ENCODE measurements around the gene PPIA. TPM values are rescaled to one million over a fixed set of nuclear protein-coding genes. Genes with fewer than 3 reads are reported as not detected.
A peak's percentile ranks its signal among the peaks of the same experiment; 100 is the strongest.

PPIA gene
- total RNA-seq, 1 experiment from 2014 or later = 2,836 TPM

DNA sequence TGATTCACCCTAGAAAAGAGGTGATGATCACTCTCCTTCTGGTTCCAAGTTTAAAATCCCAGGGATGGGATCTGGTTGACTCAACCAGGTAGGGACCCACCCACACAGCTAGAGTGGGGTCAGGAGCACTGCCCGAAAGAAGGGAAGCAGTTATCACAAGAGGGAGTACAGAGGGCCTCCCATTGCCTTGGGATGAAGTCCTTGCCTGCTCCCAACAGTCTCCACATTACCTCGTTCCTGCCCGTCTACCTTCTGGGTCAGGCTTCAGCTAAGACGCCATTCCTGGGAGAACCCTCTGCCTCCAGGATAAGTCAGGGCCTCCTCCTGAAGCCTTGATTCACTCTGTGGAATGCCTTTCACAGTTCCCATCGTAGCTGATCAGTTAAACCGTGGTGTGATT is 24.0 kb upstream of the PPIA start:
- no peaks in the 10 kb centered on the region for H3K27me3 ChIP-seq (ENCODE audit: insufficient read depth, low read length)
- ATAC-seq = no peak
- peaks cover 0 to 5% of the 10 kb centered on the region in 2 experiments; a peak in 1 of 4 replicates for H3K36me3 ChIP-seq (ENCODE audit: control insufficient read depth in 1 of 2, insufficient read depth in 2 of 2, low read length in 2 of 2)
- no peak overlapping the region for H3K4me3 ChIP-seq (replicated peaks in 1 of 2; ENCODE audit: low read depth in 1 of 2, low read length in 2 of 2)
- no peak overlapping the region for H3K27ac ChIP-seq (ENCODE audit: low read depth, low read length)
- TF ChIP-seq, protein P1, sequence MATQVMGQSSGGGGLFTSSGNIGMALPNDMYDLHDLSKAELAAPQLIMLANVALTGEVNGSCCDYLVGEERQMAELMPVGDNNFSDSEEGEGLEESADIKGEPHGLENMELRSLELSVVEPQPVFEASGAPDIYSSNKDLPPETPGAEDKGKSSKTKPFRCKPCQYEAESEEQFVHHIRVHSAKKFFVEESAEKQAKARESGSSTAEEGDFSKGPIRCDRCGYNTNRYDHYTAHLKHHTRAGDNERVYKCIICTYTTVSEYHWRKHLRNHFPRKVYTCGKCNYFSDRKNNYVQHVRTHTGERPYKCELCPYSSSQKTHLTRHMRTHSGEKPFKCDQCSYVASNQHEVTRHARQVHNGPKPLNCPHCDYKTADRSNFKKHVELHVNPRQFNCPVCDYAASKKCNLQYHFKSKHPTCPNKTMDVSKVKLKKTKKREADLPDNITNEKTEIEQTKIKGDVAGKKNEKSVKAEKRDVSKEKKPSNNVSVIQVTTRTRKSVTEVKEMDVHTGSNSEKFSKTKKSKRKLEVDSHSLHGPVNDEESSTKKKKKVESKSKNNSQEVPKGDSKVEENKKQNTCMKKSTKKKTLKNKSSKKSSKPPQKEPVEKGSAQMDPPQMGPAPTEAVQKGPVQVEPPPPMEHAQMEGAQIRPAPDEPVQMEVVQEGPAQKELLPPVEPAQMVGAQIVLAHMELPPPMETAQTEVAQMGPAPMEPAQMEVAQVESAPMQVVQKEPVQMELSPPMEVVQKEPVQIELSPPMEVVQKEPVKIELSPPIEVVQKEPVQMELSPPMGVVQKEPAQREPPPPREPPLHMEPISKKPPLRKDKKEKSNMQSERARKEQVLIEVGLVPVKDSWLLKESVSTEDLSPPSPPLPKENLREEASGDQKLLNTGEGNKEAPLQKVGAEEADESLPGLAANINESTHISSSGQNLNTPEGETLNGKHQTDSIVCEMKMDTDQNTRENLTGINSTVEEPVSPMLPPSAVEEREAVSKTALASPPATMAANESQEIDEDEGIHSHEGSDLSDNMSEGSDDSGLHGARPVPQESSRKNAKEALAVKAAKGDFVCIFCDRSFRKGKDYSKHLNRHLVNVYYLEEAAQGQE (IDR thresholded peaks at IDR 0.05; ENCODE audit: low read depth) = no peak
- TF ChIP-seq, protein P2, sequence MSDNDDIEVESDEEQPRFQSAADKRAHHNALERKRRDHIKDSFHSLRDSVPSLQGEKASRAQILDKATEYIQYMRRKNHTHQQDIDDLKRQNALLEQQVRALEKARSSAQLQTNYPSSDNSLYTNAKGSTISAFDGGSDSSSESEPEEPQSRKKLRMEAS (IDR thresholded peaks at IDR 0.05) = no peak
- no peak for TF ChIP-seq YY1 (IDR thresholded peaks at IDR 0.05; ENCODE audit: extremely low read depth, insufficient replicate concordance, low read depth, low read length)
- TF ChIP-seq SRF (IDR thresholded peaks at IDR 0.05; ENCODE audit: low read depth) = no peak
- BruUV-seq (replicated peaks) = no TSS peak
- ChIA-PET RAD21 (ENCODE audit: low non-redundant PET in 1 of 2, low total read pairs in 2 of 2, uncharacterized antibody in 2 of 2, unreplicated experiment in 2 of 2) (interaction anchor here in 1 of 2 experiments (0.6 kb wide), 1 partner anchor 169 kb away, joined by 4 read pairs; no protein-coding TSS in a partner anchor), POLR2A (no interaction called here), CTCF (no interaction called here)
- intact Hi-C loops (cut with micrococcal nuclease) = no loop called here
- DNase-seq (ENCODE audit: low read depth, low spot score) = no peak
- H3K9me3 ChIP-seq (ENCODE audit: control insufficient read depth in 1 of 2, insufficient read depth in 1 of 2, low read depth in 1 of 2, low read length in 2 of 2) = no peaks in the 10 kb centered on the region
- peaks cover 0 to 11% of the 10 kb centered on the region in 2 experiments; a peak in 1 of 4 replicates for H3K4me1 ChIP-seq (ENCODE audit: control insufficient read depth in 1 of 2, insufficient read depth in 2 of 2, low read length in 2 of 2)
- no peak overlapping the region for H3K4me2 ChIP-seq (ENCODE audit: low read length)
- no peaks in the 10 kb centered on the region for H4K20me1 ChIP-seq (ENCODE audit: insufficient read depth)
- no peaks in the 10 kb centered on the region for H3K9me2 ChIP-seq (ENCODE audit: insufficient read depth)
- H3K79me2 ChIP-seq (ENCODE audit: insufficient read depth, low read length) = no peaks in the 10 kb centered on the region
- H3K9ac ChIP-seq (ENCODE audit: low read length) = no peak overlapping the region
- no peak overlapping the region for H2AFZ ChIP-seq (ENCODE audit: low read depth, low read length, poor library complexity, severe bottlenecking)

DNA sequence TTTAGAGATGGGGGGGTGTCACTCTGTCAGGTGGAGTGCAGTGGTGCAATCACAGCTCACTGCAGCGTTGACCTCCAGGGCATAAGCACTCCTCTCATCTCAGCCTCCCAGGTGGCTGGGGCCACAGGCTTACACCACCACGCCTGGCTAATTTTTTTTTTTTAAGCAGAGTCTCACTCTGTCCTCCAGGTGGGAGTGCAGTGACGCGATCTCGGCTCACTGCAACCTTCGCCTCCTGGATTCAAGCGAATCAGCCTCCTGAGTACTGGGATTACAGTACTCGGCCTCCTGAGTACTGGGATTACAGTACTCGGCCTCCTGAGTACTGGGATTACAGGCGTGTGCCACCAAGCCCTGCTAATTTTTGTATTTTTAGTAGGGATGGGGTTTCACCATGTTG is 23.6 kb upstream of the PPIA start:
- H3K4me2 ChIP-seq (ENCODE audit: low read length) = no peak overlapping the region
- no peaks in the 10 kb centered on the region for H3K9me2 ChIP-seq (ENCODE audit: insufficient read depth)
- ATAC-seq = peak; percentile 31; the same call in 1 of the 2 replicates
- CTCF ChIA-PET = no interaction called here
- H3K27ac ChIP-seq (ENCODE audit: low read depth, low read length) = no peak overlapping the region
- H3K4me3 ChIP-seq (replicated peaks in 1 of 2; ENCODE audit: low read depth in 1 of 2, low read length in 2 of 2) = no peak overlapping the region
- no peaks in the 10 kb centered on the region for H3K27me3 ChIP-seq (ENCODE audit: insufficient read depth, low read length)
- no peaks in the 10 kb centered on the region for H3K9me3 ChIP-seq (ENCODE audit: control insufficient read depth in 1 of 2, insufficient read depth in 1 of 2, low read depth in 1 of 2, low read length in 2 of 2)
- peaks cover 0 to 11% of the 10 kb centered on the region in 2 experiments; a peak in 1 of 4 replicates for H3K4me1 ChIP-seq (ENCODE audit: control insufficient read depth in 1 of 2, insufficient read depth in 2 of 2, low read length in 2 of 2)
- POLR2A ChIA-PET = no interaction called here
- DNase-seq (ENCODE audit: low read depth, low spot score) = no peak
- H3K36me3 ChIP-seq (ENCODE audit: control insufficient read depth in 1 of 2, insufficient read depth in 2 of 2, low read length in 2 of 2) = peaks cover 0 to under 1% of the 10 kb centered on the region in 2 experiments; a peak in 1 of 4 replicates
- H3K9ac ChIP-seq (ENCODE audit: low read length) = no peak overlapping the region
- H2AFZ ChIP-seq (ENCODE audit: low read depth, low read length, poor library complexity, severe bottlenecking) = no peak overlapping the region
- H3K79me2 ChIP-seq (ENCODE audit: insufficient read depth, low read length) = no peaks in the 10 kb centered on the region
- no peaks in the 10 kb centered on the region for H4K20me1 ChIP-seq (ENCODE audit: insufficient read depth)
- TF ChIP-seq, protein P3, sequence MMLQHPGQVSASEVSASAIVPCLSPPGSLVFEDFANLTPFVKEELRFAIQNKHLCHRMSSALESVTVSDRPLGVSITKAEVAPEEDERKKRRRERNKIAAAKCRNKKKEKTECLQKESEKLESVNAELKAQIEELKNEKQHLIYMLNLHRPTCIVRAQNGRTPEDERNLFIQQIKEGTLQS (IDR thresholded peaks at IDR 0.05) = no peak
- TF ChIP-seq, protein P4, sequence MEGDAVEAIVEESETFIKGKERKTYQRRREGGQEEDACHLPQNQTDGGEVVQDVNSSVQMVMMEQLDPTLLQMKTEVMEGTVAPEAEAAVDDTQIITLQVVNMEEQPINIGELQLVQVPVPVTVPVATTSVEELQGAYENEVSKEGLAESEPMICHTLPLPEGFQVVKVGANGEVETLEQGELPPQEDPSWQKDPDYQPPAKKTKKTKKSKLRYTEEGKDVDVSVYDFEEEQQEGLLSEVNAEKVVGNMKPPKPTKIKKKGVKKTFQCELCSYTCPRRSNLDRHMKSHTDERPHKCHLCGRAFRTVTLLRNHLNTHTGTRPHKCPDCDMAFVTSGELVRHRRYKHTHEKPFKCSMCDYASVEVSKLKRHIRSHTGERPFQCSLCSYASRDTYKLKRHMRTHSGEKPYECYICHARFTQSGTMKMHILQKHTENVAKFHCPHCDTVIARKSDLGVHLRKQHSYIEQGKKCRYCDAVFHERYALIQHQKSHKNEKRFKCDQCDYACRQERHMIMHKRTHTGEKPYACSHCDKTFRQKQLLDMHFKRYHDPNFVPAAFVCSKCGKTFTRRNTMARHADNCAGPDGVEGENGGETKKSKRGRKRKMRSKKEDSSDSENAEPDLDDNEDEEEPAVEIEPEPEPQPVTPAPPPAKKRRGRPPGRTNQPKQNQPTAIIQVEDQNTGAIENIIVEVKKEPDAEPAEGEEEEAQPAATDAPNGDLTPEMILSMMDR (IDR thresholded peaks at IDR 0.05 in 2 of 3, conservative IDR thresholded peaks at IDR 0.05 in 1 of 3; ENCODE audit: borderline replicate concordance in 1 of 3, insufficient read depth in 1 of 3, low read depth in 2 of 3, low read length in 2 of 3) = peak in 1 of 3 experiments; percentile 12; a peak in 1 of 6 replicates
- peak; percentile 36 for TF ChIP-seq RAD21 (IDR thresholded peaks at IDR 0.05; ENCODE audit: low read depth)
- BruUV-seq (replicated peaks) = no TSS peak
- intact Hi-C loops (cut with micrococcal nuclease) = no loop called here
- RAD21 ChIA-PET (ENCODE audit: low non-redundant PET in 1 of 2, low total read pairs in 2 of 2, uncharacterized antibody in 2 of 2, unreplicated experiment in 2 of 2) = interaction anchor here in 1 of 2 experiments (0.6 kb wide), 1 partner anchor 169 kb away, joined by 4 read pairs; no protein-coding TSS in a partner anchor

Data from HCT116 (cell line).